ENCODE results near the gene MLLT3.

DNA sequence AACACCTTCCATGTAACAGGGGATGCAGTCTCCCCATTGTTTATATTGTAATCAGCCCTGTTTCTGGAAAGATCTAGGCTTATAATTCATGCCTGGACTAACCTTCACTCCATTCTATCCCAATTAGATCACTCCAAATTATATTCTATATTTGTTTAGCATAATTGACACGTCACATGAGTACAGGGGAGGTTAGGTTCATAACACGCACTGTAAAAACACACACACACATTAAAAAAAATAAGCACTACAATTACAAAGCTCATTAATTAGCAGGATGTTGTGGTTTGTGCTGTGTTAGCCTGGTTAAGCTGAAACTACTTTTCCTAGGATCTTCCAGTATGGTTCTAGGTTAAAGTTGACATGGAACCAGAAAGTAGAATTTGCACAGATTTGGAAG, 126.0 kb downstream of the MLLT3 start:
- TF ChIP-seq, protein P1, sequence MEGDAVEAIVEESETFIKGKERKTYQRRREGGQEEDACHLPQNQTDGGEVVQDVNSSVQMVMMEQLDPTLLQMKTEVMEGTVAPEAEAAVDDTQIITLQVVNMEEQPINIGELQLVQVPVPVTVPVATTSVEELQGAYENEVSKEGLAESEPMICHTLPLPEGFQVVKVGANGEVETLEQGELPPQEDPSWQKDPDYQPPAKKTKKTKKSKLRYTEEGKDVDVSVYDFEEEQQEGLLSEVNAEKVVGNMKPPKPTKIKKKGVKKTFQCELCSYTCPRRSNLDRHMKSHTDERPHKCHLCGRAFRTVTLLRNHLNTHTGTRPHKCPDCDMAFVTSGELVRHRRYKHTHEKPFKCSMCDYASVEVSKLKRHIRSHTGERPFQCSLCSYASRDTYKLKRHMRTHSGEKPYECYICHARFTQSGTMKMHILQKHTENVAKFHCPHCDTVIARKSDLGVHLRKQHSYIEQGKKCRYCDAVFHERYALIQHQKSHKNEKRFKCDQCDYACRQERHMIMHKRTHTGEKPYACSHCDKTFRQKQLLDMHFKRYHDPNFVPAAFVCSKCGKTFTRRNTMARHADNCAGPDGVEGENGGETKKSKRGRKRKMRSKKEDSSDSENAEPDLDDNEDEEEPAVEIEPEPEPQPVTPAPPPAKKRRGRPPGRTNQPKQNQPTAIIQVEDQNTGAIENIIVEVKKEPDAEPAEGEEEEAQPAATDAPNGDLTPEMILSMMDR (IDR thresholded peaks at IDR 0.05): no peak
- TF ChIP-seq POLR2A (IDR thresholded peaks at IDR 0.05): no peak

All from testis (tissue), 2 donors.